HepG2 (cell line): ENCODE data around the gene SERPINA6. TPM values are rescaled to one million over a fixed set of nuclear protein-coding genes. Genes with fewer than 3 reads are reported as not detected.

Experiments used
- BORCS8-MEF2B ChIP-seq: sonication (generic); formaldehyde crosslinking; IDR thresholded peaks from 2 replicates; pipeline ENCODE4 v1.8.0; 2022; ENCODE audit warnings: mild to moderate bottlenecking, missing genetic modification reagents
- CREM ChIP-seq, 2 experiments: sonication (generic) in 1 of 2; formaldehyde crosslinking in 1 of 2; IDR thresholded peaks; 2 replicates each; pipeline versions ENCODE4 v1.4.0 to v1.6.1; 2016 to 2020; ENCODE audit warnings: antibody characterized with exemption in 1 of 2, mild to moderate bottlenecking in 1 of 2, missing genetic modification reagents in 1 of 2
- ERF ChIP-seq: IDR thresholded peaks from 2 replicates; pipeline ENCODE4 v1.6.1; 2018; ENCODE audit warnings: missing biosample characterization, missing genetic modification reagents
- ESRRA ChIP-seq: sonication (generic); formaldehyde crosslinking; IDR thresholded peaks from 2 replicates; pipeline ENCODE4 v1.5.1; 2020; ENCODE audit warnings: mild to moderate bottlenecking, low read depth, missing genetic modification reagents
- IKZF5 ChIP-seq: IDR thresholded peaks from 2 replicates; pipeline ENCODE4 v1.6.1; 2018; ENCODE audit warnings: missing genetic modification reagents, mild to moderate bottlenecking, missing compliant biosample characterization
- IRF2 ChIP-seq: IDR thresholded peaks from 2 replicates; pipeline ENCODE4 v1.6.1; 2018; ENCODE audit warnings: missing genetic modification reagents, missing compliant biosample characterization
- IRF9 ChIP-seq: sonication (generic); formaldehyde crosslinking; IDR thresholded peaks from 2 replicates; pipeline ENCODE4 v1.8.0; 2022; ENCODE audit warnings: missing genetic modification reagents, mild to moderate bottlenecking, borderline replicate concordance
- MNT ChIP-seq: fragments of 450-650 bp; IDR thresholded peaks from 2 replicates; pipeline ENCODE4 v1.6.1; 2016
- NFKB2 ChIP-seq: sonication (generic); formaldehyde crosslinking; IDR thresholded peaks from 2 replicates; pipeline ENCODE4 v1.4.0; 2020; ENCODE audit warnings: missing genetic modification reagents, borderline replicate concordance
- PAWR ChIP-seq: sonication (generic); formaldehyde crosslinking; IDR thresholded peaks from 2 replicates; pipeline ENCODE4 v1.4.0; 2020; ENCODE audit warnings: missing genetic modification reagents, mild to moderate bottlenecking, borderline replicate concordance
- RXRB ChIP-seq: IDR thresholded peaks from 2 replicates; pipeline ENCODE4 v1.6.1; 2016; ENCODE audit warnings: borderline replicate concordance, missing genetic modification reagents, missing compliant biosample characterization
- SOX6 ChIP-seq, 2 experiments: fragments of 450-650 bp in 1 of 2; sonication (generic) in 1 of 2; formaldehyde crosslinking in 1 of 2; IDR thresholded peaks; 2 replicates each; pipeline versions ENCODE4 v1.4.0 to v1.6.1; 2017 to 2020; ENCODE audit warnings: antibody characterized with exemption in 1 of 2, mild to moderate bottlenecking in 1 of 2, missing genetic modification reagents in 1 of 2
- TBX3 ChIP-seq: fragments of 450-650 bp; IDR thresholded peaks from 2 replicates; pipeline ENCODE4 v1.6.1; 2017; ENCODE audit warnings: antibody characterized with exemption, mild to moderate bottlenecking, inconsistent platforms, borderline replicate concordance
- TCF7L2 ChIP-seq: IDR thresholded peaks from 2 replicates; pipeline ENCODE4 v1.6.1; 2011; ENCODE audit warnings: mild to moderate bottlenecking, low read depth, low read length, moderate library complexity
- ZNF224 ChIP-seq: sonication (generic); formaldehyde crosslinking; IDR thresholded peaks from 2 replicates; pipeline ENCODE4 v1.5.0; 2020; ENCODE audit warnings: mild to moderate bottlenecking, missing genetic modification reagents
- ZNF282 ChIP-seq: fragments of 450-650 bp; IDR thresholded peaks from 2 replicates; pipeline ENCODE4 v1.6.1; 2018; ENCODE audit not compliant: partially characterized antibody
- ZNF414 ChIP-seq: sonication (generic); formaldehyde crosslinking; IDR thresholded peaks from 2 replicates; pipeline ENCODE4 v1.5.0; 2020; ENCODE audit warnings: missing genetic modification reagents
- ZNF558 ChIP-seq: sonication (generic); formaldehyde crosslinking; IDR thresholded peaks from 2 replicates; pipeline ENCODE4 v1.9.0; 2022; ENCODE audit warnings: mild to moderate bottlenecking, missing genetic modification reagents, borderline replicate concordance
- ZNF609 ChIP-seq: sonication (generic); formaldehyde crosslinking; IDR thresholded peaks from 2 replicates; pipeline ENCODE4 v1.4.0; 2020; ENCODE audit warnings: mild to moderate bottlenecking, missing genetic modification reagents, borderline replicate concordance
- polyA plus RNA-seq, 8 experiments: library from polyadenylated mRNA; depleted of rRNA in 3 of 8; stranded (reverse) in 7 of 8; unstranded in 1 of 8; fragments of >200 nt; fragmentation: Illumina TruSeq in 4 of 8; extraction: Trizol in 4 of 8; gene quantifications; 2 replicates each; pipeline versions ENCODE4 v1.2.1 to v1.2.3, GENCODE V29; 2011 to 2016; ENCODE audit warnings: low read depth in 4 of 8, missing spikeins in 1 of 8, mixed read lengths in 1 of 8; ENCODE audit not compliant: insufficient read depth in 1 of 8
- total RNA-seq, 5 experiments: library from RNA; depleted of rRNA; stranded (reverse); fragments of >200 nt; fragmentation: Illumina TruSeq; extraction: Trizol; gene quantifications; 2 replicates each; pipeline ENCODE4 v1.2.3, GENCODE V29; 2016; ENCODE audit warnings: low read depth in 1 of 5

Gene SERPINA6
- total and polyA plus RNA-seq, 2 of the 13 experiments (the other 11 are each of a cell fraction or from before 2014, with no cell fraction given) = 260 to 333 TPM

- TF ChIP-seq MNT (no peak), BORCS8-MEF2B (CRISPR knock-in tag) (peak; percentile 72; the same call in 1 of the 2 replicates), IKZF5 (CRISPR knock-in tag) (peak; percentile 90), ZNF282 (no peak), PAWR (CRISPR knock-in tag) (0 out of 2 replicates have a peak, but pooled peaks have one; percentile 12), IRF2 (CRISPR knock-in tag) (peak; percentile 78; the same call in 1 of the 2 replicates), SOX6 (IDR thresholded peaks at IDR 0.05) (no peak), SOX6 (CRISPR knock-in tag; IDR thresholded peaks at IDR 0.05) (peak; percentile 84), ZNF224 (CRISPR knock-in tag) (peak; percentile 21; the same call in 1 of the 2 replicates), ESRRA (no peak; the same call in 1 of the 2 replicates), TBX3 (no peak), NFKB2 (peak; percentile 33; the same call in 1 of the 2 replicates), IRF9 (CRISPR knock-in tag) (0 out of 2 replicates have a peak, but pooled peaks have one; percentile 19), ZNF414 (CRISPR knock-in tag) (0 out of 2 replicates have a peak, but pooled peaks have one; percentile 32), CREM (IDR thresholded peaks at IDR 0.05) (peak; percentile 84), CREM (CRISPR knock-in tag; IDR thresholded peaks at IDR 0.05) (no peak), ZNF558 (CRISPR knock-in tag) (no peak; the same call in 1 of the 2 replicates), ERF (CRISPR knock-in tag) (peak; percentile 70; the same call in 1 of the 2 replicates), RXRB (peak; percentile 91), ZNF609 (CRISPR knock-in tag) (0 out of 2 replicates have a peak, but pooled peaks have one; percentile 82), TCF7L2 (no peak)
These were observed 30.1 kb downstream of the SERPINA6 start, which contains the start of gene SERPINA10 (continued) for GRCh38 chr14:94292872-94293577.
